ENCODE data around the gene DTYMK.
A peak's percentile ranks its signal among the peaks of the same experiment; 100 is the strongest.

Gene DTYMK

DNA sequence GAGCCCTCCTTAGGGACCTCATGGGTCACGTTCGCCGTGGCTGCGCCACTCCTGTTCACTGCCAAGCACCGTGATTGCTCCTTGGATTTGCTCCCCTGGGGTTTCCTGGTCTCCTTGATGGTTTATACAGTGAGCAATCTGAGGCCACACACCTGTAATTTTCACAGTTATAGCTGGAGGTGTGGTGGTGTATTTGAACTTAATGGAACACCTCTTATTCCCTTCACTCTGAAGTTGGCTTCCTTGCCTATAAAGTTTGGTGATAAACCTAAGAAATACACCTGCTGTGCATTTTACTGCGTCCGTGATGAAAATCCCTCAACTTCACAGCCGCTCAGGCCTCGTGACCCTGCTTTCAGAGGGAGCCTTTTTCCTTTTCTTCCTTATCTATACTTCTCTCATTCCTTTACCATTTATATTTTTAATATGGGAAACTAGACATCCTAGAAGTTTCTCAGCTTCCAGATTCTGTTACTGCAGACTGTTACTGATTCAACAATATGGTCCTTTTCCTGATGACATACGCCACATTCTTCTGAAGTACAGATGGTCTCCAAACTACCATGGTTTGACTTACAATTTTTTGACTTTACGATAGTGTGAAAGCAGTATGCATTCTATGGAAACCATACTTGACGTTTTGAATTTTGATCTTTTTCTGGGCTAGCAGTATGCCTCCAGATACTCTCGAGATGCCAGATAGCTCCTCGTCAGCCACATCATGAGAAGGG, 40.5 kb downstream of the DTYMK start:
- DNase-seq: no peak

- DNase-seq: no peak
These were observed 41.3 kb downstream of the DTYMK start for GRCh38 chr2:241645056-241645914.

- DNase-seq: no peak
These were observed 45.0 kb downstream of the DTYMK start for GRCh38 chr2:241641631-241642030.

GRCh38 chr2:241640165-241640795, 46.3 kb downstream of the DTYMK start:
- DNase-seq: no peak

DNA sequence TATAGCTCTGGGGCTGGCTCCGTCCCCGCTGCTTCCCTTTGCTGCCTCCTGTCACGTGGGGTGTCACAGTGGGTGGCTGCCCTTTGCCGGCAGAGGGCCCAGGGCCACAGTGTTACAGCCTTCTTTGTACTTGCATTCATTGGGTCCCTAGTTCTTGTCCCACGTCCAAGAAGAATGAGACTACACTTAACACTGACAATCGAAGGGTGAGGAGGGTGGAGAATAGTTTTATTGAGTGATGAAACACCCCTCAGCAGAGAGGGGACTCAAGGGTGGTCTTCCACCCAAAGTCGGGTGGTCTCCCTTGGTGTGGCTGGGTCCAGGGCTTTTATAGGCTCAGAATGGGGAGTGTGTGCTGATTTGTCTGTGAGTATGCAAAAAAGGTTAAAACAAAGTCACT, 47.2 kb downstream of the DTYMK start:
- no peak for DNase-seq

DNA sequence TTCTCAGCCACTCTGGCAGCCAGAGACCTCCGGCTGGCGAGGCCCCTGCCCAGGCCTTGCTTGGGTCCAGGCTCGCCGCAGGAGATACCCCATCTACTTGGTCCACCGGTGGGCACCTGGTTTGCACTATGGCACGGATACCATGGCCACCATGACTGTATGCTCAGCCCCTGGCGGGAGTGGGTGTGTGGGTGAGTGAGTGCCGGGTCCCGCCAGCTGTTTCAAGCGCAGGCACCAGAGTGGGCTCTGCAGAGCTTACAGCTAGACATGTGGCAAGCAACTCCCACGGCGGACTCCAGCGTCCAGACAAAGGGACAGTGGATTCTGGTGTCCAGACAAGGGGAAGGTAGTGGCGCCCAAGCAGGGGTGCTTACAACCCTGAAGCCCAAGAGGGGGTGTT, 47.7 kb downstream of the DTYMK start:
- no peak for DNase-seq

DNA sequence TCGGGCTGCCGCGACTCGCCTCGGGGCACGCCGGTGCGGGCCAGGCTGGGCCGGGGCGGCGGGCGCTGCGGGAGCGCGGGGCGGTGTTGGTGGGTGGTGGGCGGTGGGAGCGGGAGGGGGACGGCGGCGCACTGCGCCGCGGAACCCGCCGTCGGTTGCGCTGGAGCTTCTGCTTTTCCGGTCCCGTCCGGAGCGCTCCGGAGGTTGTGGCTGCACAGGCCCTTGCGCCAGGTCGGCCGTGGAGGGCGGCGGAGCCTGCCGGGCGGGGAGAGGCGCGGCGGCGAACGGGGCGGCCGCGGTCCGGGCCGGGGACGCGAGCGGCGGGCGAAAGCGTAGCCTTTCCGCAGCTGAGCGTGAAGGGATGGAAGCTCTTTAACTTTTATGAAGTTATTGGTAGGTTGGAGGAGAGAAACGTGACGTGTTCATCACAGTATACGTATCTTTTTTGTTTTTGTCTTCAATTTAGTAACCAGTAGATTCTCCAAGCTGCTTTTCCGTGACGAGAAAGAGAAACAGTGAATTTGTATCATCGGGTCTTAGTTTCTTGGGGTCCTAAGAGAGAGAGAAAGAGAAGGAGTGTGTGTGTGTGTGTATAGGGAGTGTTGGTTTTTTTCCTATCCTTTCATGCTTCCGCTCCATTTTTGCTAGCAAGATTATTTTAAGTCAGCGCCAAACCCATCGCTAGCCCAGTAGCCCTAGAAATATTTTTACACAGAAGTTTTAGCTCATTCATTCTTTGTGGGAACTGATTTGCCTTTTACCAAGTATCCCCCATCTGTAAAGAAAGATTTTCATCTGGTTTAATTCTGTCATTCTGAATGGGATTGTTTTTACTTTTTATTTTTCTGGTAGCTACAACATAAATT, 48.6 kb downstream of the DTYMK start:
- peak; percentile 47 for DNase-seq

DNA sequence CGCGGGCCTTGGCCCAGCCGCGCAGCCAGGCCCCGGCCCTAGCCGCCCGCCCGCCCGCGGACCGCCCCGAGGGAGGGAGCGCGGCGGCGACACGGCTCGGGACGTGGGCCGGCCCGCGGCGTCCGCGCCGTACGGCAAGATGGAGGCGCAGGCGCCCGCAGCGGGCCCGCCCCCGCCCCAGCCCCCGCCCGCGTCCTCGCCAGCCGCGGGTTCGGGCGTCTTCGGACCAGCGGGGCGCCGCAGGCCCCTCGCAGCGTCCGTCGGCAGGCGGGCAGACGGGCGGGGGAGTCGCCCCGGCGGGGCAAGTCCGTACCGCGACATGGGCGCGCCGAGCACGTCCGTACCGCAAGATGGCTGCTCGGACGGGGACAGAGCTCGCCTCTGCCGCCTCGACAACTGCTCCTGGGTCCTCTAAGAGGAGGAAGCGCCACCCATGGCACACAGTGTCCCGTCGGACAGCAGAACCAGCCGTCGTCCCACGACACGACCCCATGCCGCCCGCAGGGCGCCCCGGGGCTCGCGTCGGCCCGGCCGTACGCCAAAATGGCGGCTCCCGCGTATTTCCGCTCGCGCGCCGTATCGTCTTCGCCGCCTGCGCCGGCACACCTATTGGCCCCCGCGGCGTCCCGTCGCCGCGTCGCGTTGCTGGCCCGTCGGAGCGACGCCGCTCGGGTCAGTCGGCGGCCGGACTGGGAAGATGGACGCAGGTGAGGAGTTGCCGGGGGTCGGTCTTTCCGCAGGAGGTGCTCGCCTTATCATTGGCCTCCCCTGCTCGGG, 49.4 kb downstream of the DTYMK start, which contains the start of the genes ATG4B and THAP4:
ATG4B (plus strand) TSS at position 676 of the 777 bp plus-strand sequence; CDS start at position 698, 22 bp downstream.
THAP4 (minus strand) TSS at position 141 of the 777 bp plus-strand sequence. CDS start 141 bp downstream, outside the sequence.
- DNase-seq: peak; percentile 97

- peak; percentile 50 for DNase-seq
These were observed 50.2 kb downstream of the DTYMK start for GRCh38 chr2:241636182-241637017.

- no peak for DNase-seq
These were observed 50.9 kb downstream of the DTYMK start for GRCh38 chr2:241635756-241636155.

GRCh38 chr2:241633561-241633960, 53.1 kb downstream of the DTYMK start:
- DNase-seq: no peak

GRCh38 chr2:241632478-241633325, 53.9 kb downstream of the DTYMK start:
- no peak for DNase-seq

GRCh38 chr2:241629762-241630435, 56.7 kb downstream of the DTYMK start:
- no peak for DNase-seq

- no peak for DNase-seq
These were observed 58.9 kb downstream of the DTYMK start for GRCh38 chr2:241627675-241628074.

Data from 8988T (cell line).